HG02938 (cell line): ENCODE measurements around the gene ALG8.
"Not testable (repeated sequence)": the region's sequence is repeated elsewhere in the genome, so short reads cannot be mapped to it uniquely, and the experiment has no call there.

ENCODE experiments used
- ATAC-seq: cut with Tn5 transposase; IDR thresholded peaks from one replicate; pipeline ENCODE4 v1.9.1; 2021; ENCODE audit warnings: mild to moderate bottlenecking, moderate library complexity; ENCODE audit not compliant: unreplicated experiment

Gene ALG8

GRCh38 chr11:78109081-78110015 lies 30.1 kb downstream of the ALG8 start:
- ATAC-seq = no peak

- no peak for ATAC-seq
Measured at GRCh38 chr11:78100676-78101472, 38.6 kb downstream of the ALG8 start.

- no peak for ATAC-seq
Measured at GRCh38 chr11:78100261-78100660, 39.2 kb downstream of the ALG8 start.

DNA sequence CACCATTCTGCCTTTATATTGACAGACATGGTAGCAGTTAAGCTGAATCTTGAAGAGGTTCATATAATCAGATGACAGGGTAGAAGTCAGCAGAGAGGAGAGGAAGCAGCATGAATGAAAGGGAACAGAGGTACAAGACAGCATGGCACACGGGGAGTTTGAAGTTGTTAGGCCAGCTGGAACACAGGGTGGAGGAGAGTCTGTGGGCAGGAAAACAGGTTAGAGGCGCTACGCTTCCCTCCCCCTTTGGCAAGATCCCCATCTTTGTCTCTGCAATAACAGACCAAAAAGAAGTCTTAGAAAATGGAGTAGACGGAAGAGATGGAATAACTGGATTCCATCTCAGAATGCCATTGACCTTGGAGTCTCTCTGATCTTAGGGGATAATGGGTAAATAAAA lies 39.8 kb downstream of the ALG8 start:
- ATAC-seq = no peak

- no peak for ATAC-seq
Measured at GRCh38 chr11:78097666-78098385, 41.6 kb downstream of the ALG8 start.

DNA sequence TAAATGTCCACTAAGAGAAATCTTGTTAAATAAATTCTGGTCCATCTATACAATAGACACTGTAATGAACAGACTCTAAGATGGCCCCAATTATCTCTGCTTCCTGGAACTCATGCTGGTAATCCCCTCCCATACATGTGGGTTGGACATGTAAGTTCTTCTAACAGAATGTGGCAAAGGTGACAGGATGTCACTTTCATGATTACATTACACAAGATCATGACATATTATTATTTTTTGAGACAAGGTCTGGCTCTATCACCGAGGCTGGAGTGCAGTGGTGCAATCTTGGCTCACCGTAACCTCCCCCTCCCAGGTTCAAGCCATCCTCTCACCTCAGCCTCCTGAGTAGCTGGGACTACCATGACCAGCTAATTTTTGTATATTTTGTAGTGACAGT lies 45.2 kb downstream of the ALG8 start:
- ATAC-seq = no peak

DNA sequence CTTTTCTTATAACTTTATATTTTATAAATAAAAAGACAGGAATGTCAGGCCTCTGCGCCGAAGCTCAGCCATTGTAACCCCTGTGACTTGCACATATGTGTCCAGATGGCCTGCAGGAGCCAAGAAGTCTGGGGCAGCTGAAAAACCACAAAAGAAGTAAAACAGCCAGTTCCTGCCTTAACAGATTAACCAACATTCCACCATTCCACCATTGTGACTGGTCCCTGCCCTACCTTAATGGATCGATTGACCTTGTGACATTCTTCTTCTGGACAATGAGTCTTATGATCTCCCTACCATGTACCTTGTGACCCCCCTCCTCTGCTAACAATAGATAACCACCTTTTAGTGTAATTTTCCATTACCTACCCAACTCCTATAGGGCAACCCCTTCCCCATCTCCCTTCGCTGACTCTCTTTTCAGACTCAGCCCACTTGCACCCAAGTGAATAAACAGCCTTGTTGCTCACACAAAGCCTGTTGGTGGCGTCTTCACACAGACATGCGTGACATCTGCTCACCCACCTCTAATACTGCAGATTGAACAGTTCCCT lies 52.8 kb downstream of the ALG8 start:
- not testable (repeated sequence) for ATAC-seq

- no peak for ATAC-seq
Measured at GRCh38 chr11:78085972-78086371, 53.5 kb downstream of the ALG8 start.

DNA sequence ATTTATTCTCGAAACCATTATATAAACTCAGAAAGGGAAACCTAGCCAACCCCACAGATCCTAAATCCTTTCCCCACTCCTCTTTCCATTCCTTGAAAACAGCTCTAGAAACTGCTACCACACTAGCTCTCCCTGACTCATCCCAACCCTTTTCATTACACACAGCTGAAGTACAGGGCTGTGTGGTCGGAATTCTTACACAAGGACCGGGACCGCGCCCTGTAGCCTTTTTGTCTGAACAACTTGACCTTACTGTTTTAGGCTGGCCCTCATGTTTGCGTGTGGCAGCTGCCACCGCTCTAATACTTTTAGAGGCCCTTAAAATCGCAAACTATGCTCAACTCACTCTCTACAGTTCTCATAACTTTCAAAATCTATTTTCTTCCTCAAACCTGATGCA lies 54.9 kb downstream of the ALG8 start:
- not testable (repeated sequence) for ATAC-seq

- ATAC-seq = no peak
Measured at GRCh38 chr11:78083021-78083420, 56.4 kb downstream of the ALG8 start.

DNA sequence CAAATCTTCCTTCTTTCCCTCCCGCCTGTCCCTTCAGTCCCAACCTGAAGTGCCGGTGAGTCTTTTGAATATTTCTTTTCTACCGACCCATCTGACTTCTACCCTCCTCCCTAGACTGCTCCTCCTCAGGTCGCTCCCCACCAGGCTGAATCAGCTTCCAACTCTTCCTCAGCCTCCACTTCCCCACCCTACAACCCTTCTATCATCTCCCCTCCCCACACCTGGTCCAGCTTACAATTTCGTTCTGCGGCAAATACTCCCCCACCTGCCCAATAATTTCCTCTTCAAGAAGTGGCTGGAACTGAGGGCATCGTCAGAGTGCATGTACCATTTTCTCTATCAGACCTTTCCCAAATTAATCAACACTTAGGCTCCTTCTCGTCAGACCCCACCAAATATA lies 57.3 kb downstream of the ALG8 start:
- no peak for ATAC-seq

- ATAC-seq = no peak
Measured at GRCh38 chr11:78081583-78081982, 57.8 kb downstream of the ALG8 start.

GRCh38 chr11:78080818-78081495 lies 58.5 kb downstream of the ALG8 start:
- no peak for ATAC-seq

GRCh38 chr11:78080084-78080817 lies 59.2 kb downstream of the ALG8 start:
- ATAC-seq = no peak

- ATAC-seq = peak; percentile 60
Measured at GRCh38 chr11:78079232-78080083, 60.0 kb downstream of the ALG8 start, which contains the start of gene NDUFC2. Gene NDUFC2 (minus strand): TSS chr11:78079862. CDS start chr11:78079744, 118 bp downstream.

- no peak for ATAC-seq
Measured at GRCh38 chr11:78078218-78079167, 60.9 kb downstream of the ALG8 start.

DNA sequence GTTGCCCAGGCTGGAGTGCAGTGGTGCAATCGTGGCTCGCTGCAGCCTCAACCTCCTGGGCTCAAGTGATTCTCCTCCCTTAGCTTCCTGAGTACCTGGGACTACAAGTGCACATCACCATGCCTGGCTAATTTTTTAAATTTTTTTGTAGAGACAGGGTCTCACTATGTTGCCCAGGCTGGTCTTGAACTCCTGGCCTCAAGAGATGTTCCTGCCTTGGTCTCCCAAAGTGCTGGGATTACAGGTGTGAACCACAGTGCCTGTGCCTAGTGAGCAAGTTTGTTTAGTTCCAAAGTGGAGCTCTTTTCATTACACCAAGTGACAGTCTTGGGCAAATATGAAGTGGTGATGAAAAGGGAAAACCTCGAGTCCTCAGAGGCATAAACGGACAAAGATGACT lies 61.8 kb downstream of the ALG8 start:
- ATAC-seq = not testable (repeated sequence)
